Measurements from ENCODE around the gene SYCP3. TPM values are rescaled to one million over a fixed set of nuclear protein-coding genes. Genes with fewer than 3 reads are reported as not detected.
"Not testable (repeated sequence)": the region's sequence is repeated elsewhere in the genome, so short reads cannot be mapped to it uniquely, and the experiment has no call there.

The SYCP3 gene
- total RNA-seq, 1 donor from 2014 or later, result not detected

- DNase-seq (ENCODE audit: extremely low read depth, low read depth, low spot score), result no peak
Observed at GRCh38 chr12:101685092-101685491, 54.2 kb downstream of the SYCP3 start.

DNA sequence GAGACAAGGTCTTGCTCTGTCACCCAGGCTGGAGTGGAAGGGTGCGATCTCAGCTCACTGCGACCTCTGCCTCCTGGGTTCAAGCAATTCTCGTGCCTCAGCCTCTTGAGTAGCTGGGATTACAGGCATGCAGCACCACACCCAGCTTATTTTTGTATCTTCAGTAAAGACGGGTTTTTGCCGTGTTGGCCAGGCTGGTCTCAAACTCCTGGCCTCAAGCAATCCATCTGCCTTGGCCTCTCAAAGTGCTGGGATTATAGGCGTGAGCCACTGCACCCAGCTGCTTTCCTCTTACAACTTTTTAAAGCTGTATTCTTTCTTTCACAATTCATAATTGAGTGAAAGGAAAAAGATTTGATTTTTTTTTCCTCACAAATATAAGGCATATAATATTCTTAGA is 57.6 kb downstream of the SYCP3 start:
- not testable (repeated sequence) for DNase-seq (ENCODE audit: extremely low read depth, low read depth, low spot score)

GRCh38 chr12:101680647-101681046 is 58.6 kb downstream of the SYCP3 start:
- DNase-seq (ENCODE audit: extremely low read depth, low read depth, low spot score), result no peak

GRCh38 chr12:101680240-101680639 is 59.0 kb downstream of the SYCP3 start:
- no peak for DNase-seq (ENCODE audit: extremely low read depth, low read depth, low spot score)

Other genes with a start within 250 kb of the SYCP3 start
- not detected in 2 replicates for gene MYBPC1, start 144.5 kb downstream of the SYCP3 start, total RNA-seq
- gene CHPT1, start 41.8 kb downstream of the SYCP3 start, total RNA-seq, result 23.9 and 28.1 TPM in 2 replicates
- 38.3 and 44.7 TPM in 2 replicates for gene GNPTAB, start 91.5 kb upstream of the SYCP3 start, total RNA-seq
- gene DRAM1, start 138.1 kb upstream of the SYCP3 start, total RNA-seq, result 40.7 and 50.1 TPM in 2 replicates